22Rv1 (cell line): ENCODE data around the gene RYR2.

Experiments used
- H3K27ac ChIP-seq: fragments of 450-650 bp; 2 replicates; pipeline ENCODE4 v1.5.1; 2017
- ZFX ChIP-seq: fragments of 450-650 bp; IDR thresholded peaks from 2 replicates; pipeline ENCODE4 v1.6.1; 2017; ENCODE audit warnings: antibody characterized with exemption, borderline replicate concordance
- TF ChIP-seq, protein P1 (sequence below): fragments of 450-650 bp; IDR thresholded peaks from 2 replicates; pipeline ENCODE4 v1.5.1; 2017; ENCODE audit warnings: mild to moderate bottlenecking

The RYR2 gene

DNA sequence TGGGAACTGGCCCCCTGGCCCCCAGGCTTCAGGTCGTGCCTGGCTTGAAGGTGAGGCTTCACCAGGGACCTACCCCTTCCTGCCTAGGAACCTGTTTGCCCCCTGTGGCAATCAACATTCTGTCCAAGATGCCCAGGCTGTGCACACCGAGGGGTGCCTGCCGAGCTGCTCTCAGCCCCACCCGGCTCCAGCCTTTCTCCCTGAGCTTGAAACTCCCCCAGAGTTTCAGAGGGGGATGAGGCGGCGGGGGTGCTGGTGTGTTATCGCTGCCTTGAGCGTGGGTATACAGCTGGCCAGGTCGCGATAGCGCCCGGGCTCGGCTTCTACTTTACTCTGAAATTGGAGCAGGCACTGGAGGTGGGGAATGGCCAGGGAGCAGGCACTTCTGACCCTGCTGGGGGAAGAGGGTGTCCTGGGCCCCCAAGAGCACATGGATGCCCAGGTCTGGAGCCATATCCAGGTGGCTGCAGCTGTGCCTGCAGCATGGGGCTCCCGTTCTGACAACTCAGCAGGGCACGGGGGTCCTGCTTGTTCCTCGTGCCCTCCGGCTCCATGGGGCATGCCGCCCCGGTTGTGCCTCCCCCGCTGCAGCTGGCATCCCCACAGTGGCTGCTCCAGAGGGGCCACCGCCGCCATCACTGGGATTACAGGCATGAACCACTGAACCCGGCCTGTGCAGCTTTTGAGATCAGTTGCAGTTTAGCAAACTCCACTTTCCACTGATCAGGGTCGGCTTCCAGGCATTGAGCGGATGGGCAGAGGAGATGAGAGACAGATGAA is 29.8 kb downstream of the RYR2 start:
- TF ChIP-seq, protein P1, sequence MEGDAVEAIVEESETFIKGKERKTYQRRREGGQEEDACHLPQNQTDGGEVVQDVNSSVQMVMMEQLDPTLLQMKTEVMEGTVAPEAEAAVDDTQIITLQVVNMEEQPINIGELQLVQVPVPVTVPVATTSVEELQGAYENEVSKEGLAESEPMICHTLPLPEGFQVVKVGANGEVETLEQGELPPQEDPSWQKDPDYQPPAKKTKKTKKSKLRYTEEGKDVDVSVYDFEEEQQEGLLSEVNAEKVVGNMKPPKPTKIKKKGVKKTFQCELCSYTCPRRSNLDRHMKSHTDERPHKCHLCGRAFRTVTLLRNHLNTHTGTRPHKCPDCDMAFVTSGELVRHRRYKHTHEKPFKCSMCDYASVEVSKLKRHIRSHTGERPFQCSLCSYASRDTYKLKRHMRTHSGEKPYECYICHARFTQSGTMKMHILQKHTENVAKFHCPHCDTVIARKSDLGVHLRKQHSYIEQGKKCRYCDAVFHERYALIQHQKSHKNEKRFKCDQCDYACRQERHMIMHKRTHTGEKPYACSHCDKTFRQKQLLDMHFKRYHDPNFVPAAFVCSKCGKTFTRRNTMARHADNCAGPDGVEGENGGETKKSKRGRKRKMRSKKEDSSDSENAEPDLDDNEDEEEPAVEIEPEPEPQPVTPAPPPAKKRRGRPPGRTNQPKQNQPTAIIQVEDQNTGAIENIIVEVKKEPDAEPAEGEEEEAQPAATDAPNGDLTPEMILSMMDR, result no peak
- no peak for TF ChIP-seq ZFX

DNA sequence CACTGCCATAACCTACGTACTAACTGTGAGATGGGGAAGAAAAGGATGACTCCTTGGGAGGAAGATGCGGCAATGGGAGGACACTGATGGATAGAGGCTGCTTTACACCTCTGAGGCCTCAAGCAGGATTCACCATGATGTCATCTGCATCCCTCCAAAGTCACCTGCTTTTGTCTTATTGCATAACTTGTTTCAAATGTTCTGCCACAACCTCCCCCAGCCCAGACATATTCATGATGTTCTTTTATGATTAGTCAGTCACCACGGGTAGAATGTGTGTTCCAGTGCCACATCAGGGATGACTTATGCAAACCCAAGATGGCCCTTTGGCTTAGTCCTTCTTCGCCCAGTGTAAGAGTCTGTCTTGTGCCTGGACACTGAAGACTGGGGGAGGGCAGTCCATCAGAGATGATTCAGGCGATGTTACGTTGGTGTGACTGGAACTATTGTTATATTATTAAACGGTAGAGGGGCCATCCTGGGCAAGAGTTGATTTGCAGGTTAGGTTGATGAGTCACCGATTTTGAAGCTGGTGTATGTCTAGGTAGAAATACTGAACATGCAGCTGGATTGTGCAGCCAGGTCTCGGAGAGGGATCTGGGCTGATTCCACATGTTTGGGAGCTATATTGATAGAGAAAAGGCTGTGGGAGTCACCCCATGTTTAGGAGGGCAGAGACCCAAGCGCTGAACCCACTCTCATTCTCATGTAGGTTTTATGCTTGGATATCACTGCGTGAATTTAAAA is 32.6 kb downstream of the RYR2 start:
- TF ChIP-seq, protein P1, result no peak
- no peak for TF ChIP-seq ZFX
- H3K27ac ChIP-seq, result no peak overlapping the region

More for the DNA sequence above, 29.8 kb downstream of the RYR2 start:
- H3K27ac ChIP-seq, result no peak overlapping the region

DNA sequence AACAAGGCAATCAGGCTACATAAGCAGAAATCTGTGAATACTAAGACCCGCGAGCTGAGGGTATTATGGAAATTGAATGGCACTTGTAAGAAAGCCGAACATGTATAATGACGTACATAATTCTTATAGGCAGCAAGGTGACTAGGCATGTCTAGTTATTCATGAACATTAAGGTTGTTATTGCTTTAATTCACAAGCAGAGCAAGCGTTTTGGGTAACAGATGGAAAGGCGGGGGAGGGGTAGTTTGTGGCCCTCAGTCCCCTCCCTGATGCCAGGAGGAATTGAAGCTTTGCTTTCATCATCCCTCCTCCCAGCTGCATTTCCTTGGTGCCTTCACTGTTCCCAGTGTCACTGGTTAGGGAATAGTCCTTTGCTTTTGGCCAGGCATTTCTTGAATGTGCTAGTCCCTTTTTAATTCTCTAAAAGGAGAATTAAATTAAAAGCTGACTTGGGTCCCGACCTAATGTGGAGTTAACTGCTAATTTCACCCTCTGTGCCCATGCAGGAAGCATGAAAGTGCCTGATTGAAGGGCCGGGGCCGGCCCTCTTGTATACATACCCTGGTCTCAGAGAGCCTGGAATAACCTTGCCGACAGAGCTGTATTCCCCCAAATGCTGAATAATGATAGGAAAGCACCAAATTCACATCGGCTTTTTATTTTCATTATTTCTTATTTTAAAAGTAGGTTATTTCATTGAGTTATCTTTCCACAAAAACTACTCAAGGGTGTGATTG is 42.5 kb downstream of the RYR2 start:
- no peak overlapping the region for H3K27ac ChIP-seq
- TF ChIP-seq ZFX, result no peak
- TF ChIP-seq, protein P1, result no peak

DNA sequence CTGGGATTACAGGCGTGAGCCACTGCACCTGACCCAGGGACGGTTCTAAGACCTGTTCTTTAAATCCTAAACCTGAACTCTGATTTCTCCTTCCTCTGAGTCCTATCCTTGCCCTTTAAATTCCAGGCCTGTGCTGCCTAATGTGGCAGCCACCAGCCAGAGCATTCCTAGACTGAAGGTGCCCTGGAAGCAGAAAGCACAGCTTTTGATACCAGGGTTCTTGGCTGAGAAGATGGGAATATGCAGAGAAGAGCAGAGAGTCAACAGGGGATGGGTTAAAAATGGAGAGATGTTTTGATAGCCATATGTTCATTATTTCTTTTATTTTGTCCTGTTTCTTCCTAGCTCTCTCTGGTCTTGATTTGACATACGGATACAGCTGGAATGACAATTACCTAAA is 49.7 kb downstream of the RYR2 start:
- TF ChIP-seq, protein P1, result no peak
- TF ChIP-seq ZFX, result no peak
- no peak overlapping the region for H3K27ac ChIP-seq

DNA sequence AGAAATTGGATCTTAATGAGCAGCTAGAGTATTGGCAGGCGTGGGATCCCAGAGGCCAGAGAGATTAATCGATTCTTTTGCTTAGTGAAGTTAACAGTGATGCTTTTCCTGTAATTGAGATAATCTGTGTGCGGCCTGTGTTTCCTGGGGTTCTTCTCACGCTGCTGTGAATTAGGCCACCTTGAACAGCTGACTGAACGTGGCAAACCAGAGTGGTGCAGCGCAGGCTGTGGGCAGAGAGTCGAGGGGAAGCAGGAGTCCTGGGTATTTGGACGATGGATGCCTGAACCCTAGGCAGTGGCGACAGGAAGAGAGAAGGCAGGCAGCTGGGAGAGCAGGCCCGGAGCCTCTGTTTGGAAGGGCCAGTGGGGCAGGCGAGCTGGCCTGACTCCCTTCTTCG is 51.7 kb downstream of the RYR2 start:
- no peak overlapping the region for H3K27ac ChIP-seq
- TF ChIP-seq, protein P1, result no peak
- no peak for TF ChIP-seq ZFX

DNA sequence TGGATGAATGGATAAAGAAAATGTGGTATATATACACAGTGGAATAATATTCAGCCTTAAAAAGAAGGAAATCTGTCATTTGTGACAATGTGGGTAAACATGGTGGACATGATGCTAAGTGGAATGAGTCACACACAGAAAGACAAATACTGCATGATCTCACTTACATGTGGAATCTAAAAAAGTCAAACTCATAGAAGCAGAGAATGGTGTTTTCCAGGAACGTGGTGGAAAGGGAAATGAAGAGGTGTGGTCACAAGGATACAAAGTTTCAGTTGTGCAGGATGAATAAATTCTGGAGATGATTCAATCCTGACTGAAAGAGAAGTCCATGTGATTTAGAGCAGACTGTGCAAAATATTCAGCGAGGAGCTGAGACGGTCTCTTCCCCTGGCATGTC is 56.6 kb downstream of the RYR2 start:
- TF ChIP-seq, protein P1, result no peak
- no peak for TF ChIP-seq ZFX
- no peak overlapping the region for H3K27ac ChIP-seq

DNA sequence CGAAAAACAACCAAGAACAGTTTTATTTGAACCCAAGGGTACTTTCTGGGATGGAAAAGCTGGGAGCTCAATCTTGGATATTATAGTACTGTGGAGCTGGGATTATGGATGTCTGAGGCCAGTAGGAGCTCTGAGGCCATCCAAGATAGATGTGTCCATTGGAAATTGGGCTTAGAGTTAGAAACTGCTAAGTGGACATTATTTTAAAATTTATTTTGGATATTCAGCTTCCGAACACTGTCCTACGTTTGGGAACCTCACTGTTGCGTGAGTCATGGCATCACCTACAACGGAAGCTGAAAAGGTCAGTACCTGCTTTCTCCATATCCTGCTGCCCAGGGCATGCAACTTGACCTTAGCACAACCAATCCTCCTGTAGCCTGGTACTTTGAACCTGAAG is 61.0 kb downstream of the RYR2 start:
- H3K27ac ChIP-seq, result no peak overlapping the region
- TF ChIP-seq ZFX, result no peak
- TF ChIP-seq, protein P1, result no peak
